WERI-Rb-1 (cell line): ENCODE results near the gene MRPS5.

Source experiments
- DNase-seq: peaks from one replicate; pipeline ENCODE4 v3.0.0-alpha.2; 2020
- H3K27ac ChIP-seq: fragments of 250-450 bp; sonication (Bioruptor Pico); 2 replicates; pipeline ENCODE4 v1.5.1; 2020; ENCODE audit warnings: mild to moderate bottlenecking, moderate library complexity
- H3K27me3 ChIP-seq: fragments of 250-450 bp; sonication (Bioruptor Pico); 2 replicates; pipeline ENCODE4 v1.5.1; 2021; ENCODE audit warnings: mild to moderate bottlenecking, low read depth, moderate library complexity; ENCODE audit not compliant: insufficient read depth, severe bottlenecking
- H3K36me3 ChIP-seq: fragments of 250-450 bp; sonication (Bioruptor Pico); 2 replicates; pipeline ENCODE4 v1.5.1; 2020; ENCODE audit warnings: mild to moderate bottlenecking, moderate library complexity
- H3K4me3 ChIP-seq: 2 replicates; pipeline ENCODE4 v1.5.1; 2011; ENCODE audit warnings: low read depth, mild to moderate bottlenecking, control low read depth, low read length
- H3K9me3 ChIP-seq: fragments of 250-450 bp; sonication (Bioruptor Pico); 2 replicates; pipeline ENCODE4 v1.5.1; 2021; ENCODE audit warnings: mild to moderate bottlenecking, moderate library complexity; ENCODE audit not compliant: severe bottlenecking
- CTCF ChIP-seq: IDR thresholded peaks from 2 replicates; pipeline ENCODE4 v1.5.1; 2011; ENCODE audit warnings: low read depth, mild to moderate bottlenecking, control low read depth, inconsistent platforms, low read length

Gene MRPS5

GRCh38 chr2:95046371-95047112, 75.1 kb downstream of the MRPS5 start:
- Histone ChIP-seq H3K36me3 (no peaks in the 10 kb centered on the region), H3K27ac (no peak overlapping the region), H3K4me3 (no peak overlapping the region), H3K27me3 (no peaks in the 10 kb centered on the region), H3K9me3 (no peaks in the 10 kb centered on the region)
- no peak for DNase-seq
- no peak for TF ChIP-seq CTCF

- no peaks in the 10 kb centered on the region for H3K27me3 ChIP-seq
- H3K9me3 ChIP-seq, result no peaks in the 10 kb centered on the region
- no peak overlapping the region for H3K4me3 ChIP-seq
- DNase-seq, result no peak
- no peaks in the 10 kb centered on the region for H3K36me3 ChIP-seq
- no peak overlapping the region for H3K27ac ChIP-seq
- TF ChIP-seq CTCF, result no peak
These were observed 77.0 kb downstream of the MRPS5 start for GRCh38 chr2:95044601-95045000.

GRCh38 chr2:95043300-95044093, 78.1 kb downstream of the MRPS5 start:
- no peaks in the 10 kb centered on the region for H3K36me3 ChIP-seq
- H3K4me3 ChIP-seq, result no peak overlapping the region
- H3K9me3 ChIP-seq, result no peaks in the 10 kb centered on the region
- TF ChIP-seq CTCF, result no peak
- no peaks in the 10 kb centered on the region for H3K27me3 ChIP-seq
- no peak overlapping the region for H3K27ac ChIP-seq
- DNase-seq, result no peak

GRCh38 chr2:95042472-95043271, 78.9 kb downstream of the MRPS5 start:
- no peaks in the 10 kb centered on the region for H3K36me3 ChIP-seq
- 0 out of 2 replicates have a peak, but pooled peaks have one; percentile 8 for TF ChIP-seq CTCF
- no peak for DNase-seq
- H3K27ac ChIP-seq, result no peak overlapping the region
- H3K27me3 ChIP-seq, result no peaks in the 10 kb centered on the region
- H3K4me3 ChIP-seq, result no peak overlapping the region
- no peaks in the 10 kb centered on the region for H3K9me3 ChIP-seq

GRCh38 chr2:95041824-95042442, 79.7 kb downstream of the MRPS5 start:
- H3K27me3 ChIP-seq, result no peaks in the 10 kb centered on the region
- no peak for TF ChIP-seq CTCF
- no peaks in the 10 kb centered on the region for H3K36me3 ChIP-seq
- DNase-seq, result no peak
- H3K27ac ChIP-seq, result no peak overlapping the region
- no peaks in the 10 kb centered on the region for H3K9me3 ChIP-seq
- no peak overlapping the region for H3K4me3 ChIP-seq
